AG08396 (cell line): Measurements from ENCODE around the gene ANKLE1.

ENCODE experiments used
- DNase-seq: peaks from one replicate; pipeline ENCODE4 v3.0.0; 2012; ENCODE audit warnings: low spot score, mixed read lengths

Gene ANKLE1

DNA sequence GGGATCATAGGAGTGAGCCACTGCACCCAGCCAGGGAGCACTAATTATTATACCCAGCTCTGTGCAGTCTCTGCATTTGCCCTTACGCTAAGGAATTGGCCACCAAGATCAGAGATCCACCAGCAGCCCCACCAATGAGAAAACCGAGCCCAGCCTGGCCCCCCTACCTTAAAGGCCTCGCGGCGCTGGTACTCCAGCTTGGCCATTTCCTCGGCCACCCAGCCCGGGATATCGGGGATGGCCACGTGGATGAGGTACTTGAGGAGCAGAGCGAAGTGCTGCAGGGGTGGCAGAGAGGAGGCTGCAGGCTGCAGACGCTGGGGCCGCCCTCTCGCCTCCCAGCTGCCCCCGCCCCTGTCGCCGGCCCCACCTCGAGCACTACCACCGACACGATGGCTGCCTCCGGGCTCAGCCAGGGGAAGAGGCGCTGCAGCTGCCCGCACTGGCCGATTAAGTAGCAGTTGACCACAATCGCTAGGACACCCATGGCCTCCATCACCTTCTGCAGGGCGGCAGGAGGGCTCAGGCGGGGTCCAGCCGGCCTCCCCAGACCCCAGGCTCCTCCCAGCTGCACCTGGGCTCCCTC, 45.5 kb downstream of the ANKLE1 start:
- DNase-seq, result no peak

DNA sequence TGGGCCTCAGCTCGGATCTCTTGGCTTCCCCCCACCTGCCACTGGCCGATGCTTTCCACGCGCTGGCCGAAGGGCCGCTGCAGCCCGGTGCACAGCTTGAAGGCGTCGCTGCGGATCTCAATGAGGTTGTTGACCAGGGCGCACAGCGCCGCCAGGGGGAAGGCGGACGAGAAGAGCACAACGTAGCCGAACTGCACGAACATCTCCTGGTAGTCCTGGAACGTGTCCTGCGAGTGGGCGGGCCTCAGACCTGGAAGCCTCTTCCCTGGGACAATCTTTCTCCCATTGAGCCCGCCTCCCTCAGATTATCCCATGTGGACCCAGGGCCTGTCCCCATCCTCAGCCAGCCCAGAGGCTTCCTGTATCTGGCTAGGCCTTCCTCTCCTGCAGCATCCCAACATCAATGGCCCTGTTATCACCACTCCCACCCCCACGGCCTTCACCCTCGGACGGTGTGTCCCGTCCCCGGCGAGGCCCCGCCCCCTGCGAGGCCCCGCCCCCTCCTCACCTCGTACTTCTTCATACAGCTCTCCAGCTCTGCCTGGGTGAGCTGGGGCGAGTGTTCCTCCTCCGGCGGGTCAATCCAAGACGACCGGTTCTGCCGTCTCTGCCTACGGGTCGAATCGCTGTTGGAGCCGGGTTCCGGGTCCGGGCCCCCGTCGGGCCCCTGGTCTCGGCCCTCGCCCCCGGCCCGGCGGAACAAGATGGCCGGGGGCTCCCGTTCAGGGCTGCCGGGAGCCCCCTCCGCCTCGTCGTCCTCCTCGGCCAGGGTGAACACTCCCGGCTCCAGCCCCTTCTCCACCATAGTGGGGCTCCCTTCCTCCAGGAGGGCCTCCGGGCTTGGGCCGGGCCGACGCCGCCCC, 46.2 kb downstream of the ANKLE1 start:
- DNase-seq, result no peak

DNA sequence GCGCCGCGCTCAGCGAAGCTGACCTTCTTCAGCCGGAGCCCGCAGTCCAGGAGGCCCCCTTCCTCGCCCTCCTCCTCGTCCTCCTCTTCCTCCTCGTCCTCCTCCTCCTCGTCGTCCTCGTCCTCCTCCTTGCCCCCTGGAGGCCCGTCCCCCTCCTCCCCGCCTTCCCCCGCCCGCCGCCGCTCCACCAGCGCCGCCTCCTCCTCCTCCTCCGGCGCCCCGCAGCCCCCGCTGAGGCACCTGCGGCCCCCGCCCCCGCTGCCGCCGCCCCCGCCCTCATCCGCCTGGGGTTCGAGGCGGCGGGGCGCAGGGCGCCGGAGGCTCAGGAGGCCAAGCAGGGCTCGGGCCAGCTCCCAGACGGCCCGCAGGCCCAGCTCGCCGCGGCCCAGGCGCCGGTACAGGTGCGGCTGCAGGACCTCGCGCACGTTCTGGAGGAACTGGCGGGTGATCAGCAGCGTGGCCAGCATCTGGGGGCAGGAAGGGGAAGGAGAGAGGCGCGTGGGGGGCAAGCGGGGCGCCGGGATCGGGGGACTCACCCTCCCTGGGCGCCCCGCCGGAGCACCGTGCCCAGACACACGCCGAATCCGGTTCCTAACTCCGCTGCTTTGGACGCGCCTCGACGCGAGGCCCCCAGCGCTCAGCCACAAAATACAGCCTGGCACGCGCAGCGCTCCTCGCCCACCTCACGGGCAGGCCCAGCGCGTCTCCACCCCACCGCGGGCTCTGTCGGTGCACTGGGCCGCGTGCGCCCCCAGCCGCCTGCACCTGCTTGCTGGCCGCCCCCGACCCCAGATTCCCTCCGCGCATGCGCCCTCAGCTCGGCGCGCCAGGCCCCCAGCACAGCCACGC, 47.0 kb downstream of the ANKLE1 start:
- DNase-seq, result no peak

DNA sequence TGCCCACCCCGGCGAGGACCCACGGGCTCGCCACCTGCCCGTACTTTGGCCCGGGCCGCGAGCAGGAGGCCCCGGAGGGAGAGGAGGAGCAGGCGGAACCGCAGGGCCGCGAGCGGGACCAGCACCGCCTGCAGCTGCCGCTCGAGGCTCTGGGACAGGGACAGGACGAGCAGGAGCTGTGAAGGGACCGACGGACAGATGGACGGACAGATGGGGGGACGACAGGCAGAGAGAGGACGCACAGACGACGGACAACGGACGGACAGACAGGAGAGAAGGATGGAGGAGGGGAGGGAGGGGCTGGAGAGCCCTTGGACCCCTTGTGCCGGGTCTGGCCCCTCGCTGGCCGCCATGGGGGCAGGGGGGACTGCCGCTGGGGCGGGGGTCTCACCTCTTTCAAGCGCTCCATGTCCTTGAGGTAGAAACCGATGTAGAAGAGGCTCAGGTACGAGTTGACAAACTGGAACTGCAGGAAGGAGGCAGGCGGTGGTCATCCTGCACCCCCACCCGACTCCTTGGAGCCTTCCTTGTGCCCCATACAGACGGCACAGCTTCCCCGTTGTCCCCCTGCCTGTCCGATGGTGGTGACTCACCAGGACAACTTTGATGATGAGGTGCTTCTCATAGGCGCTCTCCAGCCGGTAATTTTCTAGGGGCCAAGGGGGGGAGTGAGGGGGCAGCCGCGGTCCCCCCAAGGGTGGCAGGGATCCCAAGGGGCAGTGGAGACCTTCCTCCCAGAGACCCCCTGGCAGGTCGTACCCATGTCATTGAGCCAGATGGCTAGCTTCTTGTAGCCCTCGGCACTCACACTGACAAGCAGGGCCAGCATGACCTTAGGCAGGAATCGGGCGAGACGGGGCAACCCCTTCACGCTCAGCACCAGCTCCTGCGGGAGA, 47.9 kb downstream of the ANKLE1 start:
- DNase-seq, result no peak

DNA sequence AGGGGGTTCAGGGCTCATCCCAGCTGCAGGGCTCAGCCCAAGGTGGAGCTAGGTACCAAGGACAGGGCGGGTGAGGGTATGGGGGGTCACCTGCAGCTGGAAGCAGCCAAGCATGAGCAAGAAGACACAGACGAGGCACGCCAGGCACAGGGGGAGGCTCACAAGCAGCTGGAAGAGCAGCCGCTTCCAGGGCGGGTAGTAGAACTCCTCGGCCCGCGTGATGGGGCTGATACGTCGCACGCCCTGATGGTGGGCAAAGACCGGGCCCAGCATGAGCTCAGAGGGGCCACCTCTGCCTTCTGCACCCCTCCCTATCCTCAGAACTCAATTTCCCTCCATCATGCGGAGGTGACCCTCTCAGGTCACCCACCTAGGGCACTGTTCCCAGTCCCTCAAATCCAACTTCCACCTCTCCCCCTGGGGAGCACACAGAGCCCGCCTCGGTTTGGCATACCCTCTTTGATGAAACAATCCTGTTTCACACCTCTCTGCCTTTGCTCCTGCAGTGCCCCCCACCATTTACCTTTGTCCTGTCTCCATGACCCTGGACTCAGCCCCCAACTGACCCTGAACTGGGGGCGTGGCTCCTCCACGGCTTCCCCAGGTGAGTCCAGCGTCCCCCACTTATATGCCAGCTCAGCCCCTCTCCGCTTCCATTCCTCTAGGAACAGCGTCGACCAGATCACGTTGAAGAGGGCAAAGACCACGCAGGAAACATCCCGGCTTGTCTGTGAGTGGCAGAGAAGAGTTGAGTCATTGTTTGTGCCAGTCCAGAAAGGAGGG, 48.8 kb downstream of the ANKLE1 start:
- no peak for DNase-seq

DNA sequence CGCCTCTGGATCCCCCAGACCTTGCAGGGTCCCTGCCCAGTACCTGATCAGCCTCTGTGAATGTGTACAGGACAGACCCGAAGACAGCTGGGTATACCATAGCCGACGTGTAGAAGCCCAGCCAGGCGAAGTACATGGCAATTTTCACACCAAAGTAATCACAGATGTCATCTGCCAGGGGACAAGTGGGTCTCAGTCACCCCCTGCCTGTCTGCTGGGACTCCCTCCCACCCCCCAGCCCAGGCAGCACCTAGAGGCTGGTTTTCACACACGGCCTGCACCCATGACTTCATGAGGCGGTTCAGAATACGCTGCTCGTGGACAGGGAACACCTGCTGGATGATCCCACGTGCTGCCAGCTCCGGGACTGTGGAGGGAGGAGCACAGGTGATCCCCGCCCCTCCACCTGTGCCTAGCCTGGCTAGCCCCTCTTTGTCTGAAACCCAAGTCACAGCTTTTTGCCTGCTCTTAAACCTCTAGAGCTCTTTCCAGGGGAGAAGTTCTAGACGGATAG, 49.4 kb downstream of the ANKLE1 start:
- DNase-seq, result no peak

DNA sequence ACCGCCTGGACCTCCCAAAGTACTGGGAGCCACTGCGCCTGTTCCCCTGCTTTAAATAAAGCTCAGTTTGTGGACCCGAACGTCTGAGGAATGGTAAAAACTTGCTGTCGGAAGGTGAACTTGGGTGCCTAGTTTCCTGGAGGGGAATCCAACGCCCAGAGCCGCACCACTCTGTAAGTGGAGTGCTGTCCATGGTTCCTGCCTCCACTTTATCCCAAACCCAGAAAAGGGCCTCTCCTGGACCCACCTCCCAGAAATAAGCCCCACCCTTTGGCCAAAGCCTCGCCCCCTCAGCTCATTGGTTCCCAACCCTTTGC, 50.6 kb downstream of the ANKLE1 start:
- DNase-seq, result no peak

DNA sequence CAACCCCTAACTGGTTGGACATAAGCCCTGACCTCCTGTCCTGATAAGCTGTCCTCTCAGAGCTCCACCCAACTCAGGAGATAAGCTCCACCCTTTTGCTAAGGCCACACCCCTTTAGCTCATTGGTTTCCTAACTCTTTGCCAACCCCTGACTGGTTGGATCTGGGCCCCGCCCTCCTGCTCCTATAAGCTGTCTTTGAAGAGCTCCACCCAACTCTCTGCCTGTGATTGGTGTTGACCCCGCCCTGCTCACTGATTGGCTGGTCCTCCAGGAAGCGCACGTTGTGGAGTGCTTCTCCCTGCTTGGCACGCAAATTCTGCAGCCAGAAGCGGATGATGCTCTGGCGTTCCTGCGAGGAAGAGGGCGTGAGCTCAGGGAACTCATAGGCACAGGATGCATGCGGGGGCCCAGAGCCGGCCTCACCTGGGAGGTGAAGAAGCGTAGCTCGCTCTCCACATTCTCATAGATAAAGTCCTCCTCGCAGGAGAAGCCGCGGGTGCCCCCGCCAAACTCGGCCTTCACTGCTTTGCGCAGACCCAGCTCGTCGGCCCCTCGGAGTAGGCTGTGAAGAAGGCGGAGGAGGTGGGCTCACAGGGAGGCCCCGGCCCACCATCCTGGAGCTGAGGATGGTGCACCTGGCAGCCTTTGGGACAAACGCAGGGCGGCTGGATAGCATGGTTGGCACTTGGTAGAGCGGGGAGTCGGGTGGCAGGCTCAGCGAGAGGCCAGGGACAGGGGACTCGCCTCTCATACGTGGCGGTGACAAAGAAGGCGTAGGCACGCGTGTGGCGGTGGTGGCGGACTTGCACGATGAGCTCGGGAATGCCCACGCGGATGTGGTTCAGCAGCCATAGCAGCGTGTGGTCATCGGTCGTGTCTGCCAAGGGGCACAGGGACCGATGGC, 51.2 kb downstream of the ANKLE1 start:
- DNase-seq, result peak; percentile 43

DNA sequence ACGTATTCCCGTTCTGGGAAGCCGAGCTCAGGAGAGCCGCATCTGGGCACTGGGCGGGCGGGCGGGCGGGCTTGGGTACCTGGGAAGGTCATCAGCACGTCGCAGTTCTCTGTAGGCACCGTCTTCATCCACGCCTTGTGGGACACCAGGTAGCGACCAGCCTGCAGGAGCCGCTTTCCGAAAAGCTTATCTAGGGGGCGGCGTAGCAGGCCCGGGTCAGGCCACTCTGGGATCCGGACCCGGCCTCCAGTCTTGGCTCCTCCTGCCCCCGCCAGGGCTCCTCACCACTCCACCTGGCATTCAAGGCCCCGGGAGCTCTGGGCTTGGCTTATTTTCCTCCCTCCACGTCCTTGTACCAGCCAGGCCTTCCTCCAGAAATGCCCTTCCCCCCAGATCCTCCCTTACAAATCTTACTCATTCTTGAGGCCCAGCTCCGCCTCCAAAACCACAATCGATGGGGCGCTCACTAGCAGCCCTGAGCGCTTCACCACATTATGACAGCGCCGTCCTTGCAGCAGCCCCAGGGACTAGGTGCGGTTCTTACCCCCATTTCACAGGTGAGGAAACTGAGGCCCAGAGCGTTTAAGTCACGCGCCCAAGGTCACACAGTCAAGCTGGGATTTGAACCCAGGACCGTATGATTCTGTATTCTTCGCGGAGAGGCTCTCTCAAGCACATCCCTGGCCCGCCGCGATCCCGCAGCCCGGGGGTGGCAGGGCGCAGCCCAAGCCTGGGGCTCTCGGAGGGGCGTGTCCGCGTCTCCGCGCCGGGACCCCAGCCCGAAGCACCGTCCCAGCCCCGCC, 52.1 kb downstream of the ANKLE1 start:
- peak; percentile 87 for DNase-seq

DNA sequence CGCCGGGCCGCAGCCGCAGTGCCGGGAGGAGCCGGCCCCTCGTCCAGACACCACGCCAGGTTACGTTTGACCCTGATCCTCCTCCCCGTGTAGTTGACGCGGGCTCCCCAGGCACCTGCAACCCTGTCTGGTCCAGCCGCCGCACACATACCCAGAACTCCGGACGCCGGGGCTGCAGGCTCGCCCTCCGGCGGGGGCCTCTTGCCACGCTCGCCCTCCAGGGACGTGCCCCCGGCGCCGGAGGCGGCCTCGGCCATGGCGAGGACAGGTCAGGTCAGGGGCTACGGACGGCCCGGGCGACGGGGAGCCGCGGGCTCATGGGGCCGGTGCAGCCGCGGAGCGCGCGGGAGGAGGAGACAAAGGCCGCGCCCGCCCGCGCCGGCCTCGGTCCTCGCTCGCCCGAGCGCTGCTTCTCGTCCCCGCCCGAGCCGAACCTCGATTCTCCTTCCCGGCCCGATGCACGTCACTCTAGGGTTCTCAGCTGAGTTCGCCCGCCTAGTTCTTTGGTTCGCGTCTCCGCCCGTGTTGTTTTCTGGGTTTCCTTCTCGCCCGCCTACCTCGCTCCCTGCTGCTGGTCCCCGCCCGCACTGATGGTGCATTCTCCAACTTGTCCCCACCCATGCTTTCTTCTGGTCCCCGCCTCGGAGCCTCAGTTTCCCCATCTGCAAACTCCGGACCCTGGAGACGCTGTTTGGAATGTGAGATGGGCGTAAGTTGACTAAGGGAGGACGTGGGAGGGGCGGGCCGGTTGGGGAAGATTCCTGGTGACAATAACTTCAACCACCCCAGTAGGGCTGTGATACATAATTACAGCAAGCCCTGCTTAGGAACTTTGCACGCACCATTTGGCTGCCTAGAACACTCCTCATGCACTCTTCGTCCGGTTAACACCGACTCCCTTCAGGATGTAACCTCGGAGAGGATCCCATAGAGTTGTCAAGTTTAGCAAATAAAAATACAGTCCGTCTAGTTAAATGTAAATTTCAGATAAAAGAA, 53.0 kb downstream of the ANKLE1 start, which contains the start of gene ANO8:
Gene ANO8, minus strand, starts transcription at position 442 of the 996 bp plus-strand sequence. Its CDS starts 185 bp downstream, at position 257.
- DNase-seq, result peak; percentile 96

DNA sequence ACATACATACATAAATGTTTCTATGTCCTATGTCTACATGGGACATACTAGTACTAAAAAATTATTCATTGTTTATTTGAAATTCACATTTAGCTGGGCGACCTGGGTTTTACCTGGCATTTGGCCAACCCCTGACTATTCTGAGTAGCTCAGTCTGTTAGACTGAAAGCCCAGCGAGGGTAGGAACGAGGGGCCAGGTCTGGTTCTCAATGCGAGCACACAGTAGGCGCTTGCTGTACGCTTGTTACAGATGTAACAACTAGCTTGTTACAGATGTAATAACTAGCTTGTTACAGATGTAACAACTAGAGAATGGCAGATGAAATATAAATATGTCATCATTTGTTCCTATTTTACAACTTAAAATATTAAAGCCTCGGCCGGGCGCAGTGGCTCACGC, 53.9 kb downstream of the ANKLE1 start:
- DNase-seq, result no peak
